Body of pancreas (tissue), 4 donors: ENCODE results near the gene USP48.

Experiments used
- CTCF ChIP-seq, 7 experiments: fragments of 450-650 bp in 4 of 7; fragments of 200-600 bp in 3 of 7; sonication (generic) in 3 of 7; IDR thresholded peaks; one replicate each; pipeline ENCODE4 v1.5.1; 2016 to 2019; ENCODE audit warnings: antibody characterized with exemption in 7 of 7
- POLR2A ChIP-seq, 3 donors: fragments of 450-650 bp; IDR thresholded peaks; one replicate each; pipeline ENCODE4 v1.6.1; 2016; ENCODE audit warnings: antibody characterized with exemption in 3 of 3, mild to moderate bottlenecking in 2 of 3

- TF ChIP-seq CTCF (IDR thresholded peaks at IDR 0.05) (no peak), POLR2A (IDR thresholded peaks at IDR 0.05) (no peak)
Measured at GRCh38 chr1:21830792-21831453, 48.0 kb upstream of the USP48 start.
